GM11168 (cell line): Measurements from ENCODE around the gene RNF224.

Source experiments
- in situ Hi-C: fragments of 300-500 bp; cut with MboI; formaldehyde crosslinking; loops from one replicate; pipeline ENCODE4 v1.12.0; 2022; ENCODE audit warnings: low sequenced_read_pairs; ENCODE audit not compliant: unreplicated experiment

The RNF224 gene

DNA sequence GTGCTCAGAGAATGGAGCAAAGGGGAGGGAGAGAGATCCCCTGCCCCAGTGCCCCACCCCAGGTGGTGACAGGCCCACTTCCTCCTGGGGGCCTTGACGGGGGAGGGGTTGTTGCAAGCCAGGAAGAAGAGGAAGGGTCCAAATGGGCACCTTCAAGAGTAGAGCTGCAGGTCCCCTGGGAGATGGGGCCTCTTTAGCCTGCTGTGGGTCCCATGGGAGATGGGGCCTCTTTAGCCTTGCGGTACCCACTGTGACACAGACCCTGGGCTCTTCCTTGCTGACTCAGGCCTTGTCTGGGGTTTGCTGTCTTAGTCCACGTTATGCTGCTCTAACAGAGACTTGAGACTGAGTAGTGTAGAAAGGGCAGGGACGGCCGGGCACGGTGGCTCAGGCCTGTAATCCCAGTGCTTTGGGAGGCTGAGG is 40.6 kb downstream of the RNF224 start:
- in situ Hi-C loops = no loop called here

DNA sequence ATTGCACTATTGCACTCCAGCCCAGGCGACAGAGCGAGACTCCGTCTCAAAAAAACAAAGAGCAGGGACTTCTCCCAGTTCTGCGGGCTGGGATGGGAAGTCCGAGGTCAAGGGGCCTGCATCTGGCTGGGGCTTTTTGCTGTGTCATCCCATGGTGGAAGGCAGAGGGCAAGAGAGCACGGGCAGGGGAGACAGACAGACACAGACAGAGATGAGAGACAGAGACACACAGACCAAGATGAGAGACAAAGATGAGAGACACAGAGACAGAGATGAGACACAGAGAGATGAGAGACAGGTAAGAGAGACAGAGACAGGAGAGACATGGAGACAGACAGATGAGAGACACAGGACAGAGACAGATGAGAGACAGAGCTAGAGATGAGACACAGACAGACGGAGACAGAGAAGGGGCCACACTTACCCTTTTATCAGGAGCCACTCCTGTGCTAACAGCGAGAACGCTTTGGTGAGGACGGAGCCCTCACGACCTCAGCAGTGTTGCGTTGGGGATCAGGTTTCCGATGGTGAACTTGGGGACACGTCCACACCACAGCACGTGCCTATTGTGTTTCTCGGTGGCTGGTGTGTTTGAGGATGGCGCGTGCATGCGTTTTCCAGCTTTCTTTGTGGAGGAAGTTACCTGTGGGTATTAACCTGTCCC is 41.4 kb downstream of the RNF224 start:
- in situ Hi-C loops = no loop called here

DNA sequence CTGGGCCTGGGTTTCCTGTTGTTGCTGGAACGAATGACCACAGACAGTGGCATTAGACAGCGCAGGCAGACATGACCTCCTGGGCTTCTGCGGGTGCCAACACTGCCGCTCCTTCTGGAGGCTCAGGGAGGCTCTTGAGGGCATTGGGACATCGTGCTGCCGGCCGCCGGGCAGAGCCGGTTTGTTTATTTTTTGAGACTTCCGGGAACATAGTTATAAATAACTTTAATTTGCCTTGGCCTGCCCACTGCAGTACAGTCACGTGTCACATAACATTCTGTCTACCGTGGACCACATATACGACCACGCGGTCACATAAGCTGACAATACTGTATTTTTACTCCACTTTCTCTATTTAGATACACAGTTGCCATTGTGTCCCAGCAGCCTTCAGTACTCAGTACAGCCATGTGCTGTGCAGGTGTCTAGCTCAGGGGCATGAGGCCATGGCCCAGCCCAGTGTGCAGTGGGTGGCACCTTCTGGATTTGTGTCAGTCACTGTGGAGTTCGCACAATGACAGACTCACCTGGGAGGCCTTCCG is 42.0 kb downstream of the RNF224 start:
- in situ Hi-C loops = no loop called here

DNA sequence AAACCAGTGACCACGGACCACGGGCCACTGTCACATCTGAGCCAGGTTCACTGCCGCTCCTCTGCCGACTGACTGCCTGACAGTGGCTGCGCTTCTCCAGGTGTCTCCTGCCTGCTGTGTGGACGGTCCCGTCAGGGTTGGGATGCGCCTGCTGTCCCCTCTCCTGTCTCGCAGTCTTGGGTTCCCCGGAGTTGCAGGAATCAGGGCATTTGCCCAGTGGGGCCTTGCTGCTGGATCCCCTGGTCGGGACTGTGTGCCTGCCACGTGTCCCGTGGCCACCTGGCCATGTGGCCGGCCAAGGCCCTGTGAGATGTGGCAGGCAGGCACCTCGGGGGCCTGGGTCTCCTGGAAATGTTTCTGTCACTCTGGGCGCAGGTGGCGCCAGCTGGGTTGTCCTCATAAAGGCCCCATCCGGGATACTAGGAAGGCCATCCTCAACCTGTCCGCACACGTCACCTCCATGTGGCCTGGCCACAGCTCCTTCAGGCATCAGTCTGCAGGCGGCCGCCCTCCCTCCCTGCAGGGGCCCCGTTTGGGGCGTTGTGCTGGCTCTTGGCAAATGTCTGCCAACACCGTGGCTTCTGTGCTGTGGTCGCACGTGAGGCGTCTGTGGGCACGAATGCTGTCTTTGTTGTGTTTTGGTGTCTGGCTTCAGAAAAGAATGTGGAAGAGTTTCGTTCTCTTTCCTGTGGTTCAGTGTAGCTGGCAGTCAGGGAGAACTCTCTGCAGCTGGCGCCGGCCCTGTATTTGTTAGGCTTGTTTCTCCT is 43.8 kb downstream of the RNF224 start:
- in situ Hi-C loops = no loop called here

DNA sequence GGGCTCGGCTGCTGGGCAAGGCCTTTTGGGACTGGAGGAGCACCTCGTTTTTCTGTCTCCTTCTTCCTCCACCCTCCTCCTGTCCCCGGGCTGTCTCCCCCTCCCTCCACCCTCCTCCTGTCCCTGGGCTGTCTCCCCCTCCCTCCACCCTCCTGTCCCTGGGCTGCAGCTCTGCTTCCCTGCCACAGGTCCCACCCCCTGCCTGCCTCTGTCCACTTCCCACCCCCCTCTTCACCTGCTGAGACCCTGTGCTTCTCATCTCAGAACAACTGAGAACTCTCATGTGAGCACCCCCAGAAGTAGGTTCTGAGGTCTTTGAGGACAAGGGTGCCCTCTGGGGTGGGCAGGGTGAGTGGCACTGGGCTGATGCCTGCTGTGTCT is 44.4 kb downstream of the RNF224 start:
- in situ Hi-C loops = no loop called here

DNA sequence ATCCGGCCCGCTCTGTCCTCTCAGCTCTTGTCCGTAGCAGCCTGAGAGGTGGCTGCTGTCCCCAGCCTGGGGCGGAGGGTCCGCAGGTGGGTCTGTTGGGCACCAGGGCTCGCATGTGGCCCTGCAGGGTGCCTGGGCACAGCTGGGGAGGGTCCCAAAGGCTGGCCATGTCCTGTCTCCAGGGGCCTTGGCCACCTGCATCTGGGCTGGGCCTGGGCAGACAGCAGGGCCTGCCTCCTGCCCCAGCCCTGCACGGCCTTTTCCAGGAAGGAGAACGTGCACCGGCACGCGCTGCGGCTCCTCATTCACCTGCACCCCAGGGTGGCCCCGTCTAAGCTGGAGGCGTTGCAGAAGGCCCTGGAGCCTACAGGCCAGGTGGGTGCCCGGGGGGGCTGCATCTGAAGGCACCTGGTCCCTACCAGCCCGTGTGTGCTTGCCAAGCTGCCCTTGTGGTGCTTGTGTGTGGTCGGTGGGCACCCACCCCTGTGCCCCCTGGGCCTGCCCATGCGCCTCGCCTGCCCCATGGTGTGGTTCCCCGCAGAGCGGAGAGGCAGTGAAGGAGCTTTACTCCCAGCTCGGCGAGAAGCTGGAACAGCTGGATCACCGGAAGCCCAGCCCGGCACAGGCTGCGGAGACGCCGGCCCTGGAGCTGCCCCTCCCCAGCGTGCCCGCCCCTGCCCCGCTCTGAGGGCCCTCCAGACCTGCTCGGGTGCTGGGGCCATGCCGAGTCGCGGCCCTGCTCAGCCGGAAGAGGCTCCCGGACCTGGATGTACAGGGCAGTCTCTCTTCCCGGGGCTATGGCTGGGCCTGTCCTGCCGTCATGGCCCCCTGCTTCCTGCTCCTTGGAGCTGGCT is 45.2 kb downstream of the RNF224 start:
- in situ Hi-C loops = no loop called here

DNA sequence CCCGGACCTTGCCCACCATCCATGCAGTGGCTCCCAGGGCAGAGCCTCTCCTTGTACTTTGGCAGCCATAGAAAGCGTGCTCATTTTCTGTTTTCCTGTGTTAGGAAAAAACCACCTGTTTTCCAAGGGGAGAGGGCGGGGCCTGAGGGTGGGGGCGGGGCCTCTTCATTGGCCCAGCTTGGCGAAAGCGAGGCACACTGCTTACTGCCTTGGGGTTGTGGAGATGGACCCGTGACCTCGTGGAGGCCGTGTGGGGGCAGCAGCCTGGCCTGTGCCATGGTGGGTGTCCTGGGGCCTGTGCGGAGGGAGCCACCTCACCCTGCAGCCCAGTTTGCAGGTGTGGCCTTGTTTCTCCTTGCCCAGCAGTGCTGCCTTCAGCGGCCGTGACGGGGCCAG is 45.8 kb downstream of the RNF224 start:
- in situ Hi-C loops = no loop called here

DNA sequence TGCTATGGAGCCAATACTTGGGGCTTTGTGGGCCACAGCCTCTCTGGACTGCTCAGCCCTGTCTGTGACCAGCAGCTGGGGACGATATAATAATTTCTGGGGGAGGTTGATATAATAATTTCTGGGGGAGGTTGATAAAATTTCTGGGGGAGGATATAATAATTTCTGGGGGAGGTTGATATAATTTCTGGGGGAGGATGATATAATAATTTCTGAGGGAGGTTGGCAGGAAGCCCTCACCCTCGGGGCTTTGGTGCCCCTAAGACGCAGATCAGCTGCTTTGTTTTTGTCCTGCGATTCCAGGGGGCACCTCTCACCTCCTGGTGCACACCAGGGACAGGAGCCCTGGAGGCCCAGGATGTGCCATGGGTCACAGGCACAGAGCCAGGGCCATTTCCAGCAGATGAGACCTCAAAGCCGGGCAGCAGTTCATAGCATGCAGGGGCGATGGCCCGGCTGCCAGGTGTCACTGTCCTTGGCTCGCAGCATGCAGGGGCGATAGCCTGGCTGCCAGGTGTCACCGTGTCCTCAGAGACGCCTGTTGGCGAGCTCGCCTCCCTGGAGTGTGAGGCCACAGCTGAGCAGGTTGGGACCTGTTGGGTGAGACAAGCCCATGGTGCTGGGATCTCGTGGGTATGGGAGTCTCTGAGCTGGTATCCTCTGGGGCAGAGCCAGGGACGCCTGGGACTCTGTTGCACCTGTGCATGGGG is 46.5 kb downstream of the RNF224 start:
- in situ Hi-C loops = no loop called here

DNA sequence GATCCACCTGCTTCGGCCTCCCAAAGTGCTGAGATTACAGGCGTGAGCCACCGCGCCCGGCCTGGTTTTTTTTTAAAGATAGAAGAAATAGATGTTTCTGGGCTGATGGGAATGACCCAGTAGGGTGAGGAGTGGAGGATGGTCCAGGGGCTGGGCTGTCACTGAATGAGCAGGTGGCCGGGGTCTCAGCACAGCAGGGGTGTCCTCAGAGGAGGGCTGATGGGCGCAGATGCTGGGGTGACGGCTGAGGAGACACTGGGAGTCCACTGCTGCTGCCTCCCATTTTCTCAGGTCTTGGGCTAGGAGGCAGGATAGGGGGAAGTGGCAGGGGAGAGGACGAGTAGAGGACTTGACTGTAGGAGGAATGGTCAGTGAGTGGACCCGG is 47.9 kb downstream of the RNF224 start:
- in situ Hi-C loops = no loop called here

DNA sequence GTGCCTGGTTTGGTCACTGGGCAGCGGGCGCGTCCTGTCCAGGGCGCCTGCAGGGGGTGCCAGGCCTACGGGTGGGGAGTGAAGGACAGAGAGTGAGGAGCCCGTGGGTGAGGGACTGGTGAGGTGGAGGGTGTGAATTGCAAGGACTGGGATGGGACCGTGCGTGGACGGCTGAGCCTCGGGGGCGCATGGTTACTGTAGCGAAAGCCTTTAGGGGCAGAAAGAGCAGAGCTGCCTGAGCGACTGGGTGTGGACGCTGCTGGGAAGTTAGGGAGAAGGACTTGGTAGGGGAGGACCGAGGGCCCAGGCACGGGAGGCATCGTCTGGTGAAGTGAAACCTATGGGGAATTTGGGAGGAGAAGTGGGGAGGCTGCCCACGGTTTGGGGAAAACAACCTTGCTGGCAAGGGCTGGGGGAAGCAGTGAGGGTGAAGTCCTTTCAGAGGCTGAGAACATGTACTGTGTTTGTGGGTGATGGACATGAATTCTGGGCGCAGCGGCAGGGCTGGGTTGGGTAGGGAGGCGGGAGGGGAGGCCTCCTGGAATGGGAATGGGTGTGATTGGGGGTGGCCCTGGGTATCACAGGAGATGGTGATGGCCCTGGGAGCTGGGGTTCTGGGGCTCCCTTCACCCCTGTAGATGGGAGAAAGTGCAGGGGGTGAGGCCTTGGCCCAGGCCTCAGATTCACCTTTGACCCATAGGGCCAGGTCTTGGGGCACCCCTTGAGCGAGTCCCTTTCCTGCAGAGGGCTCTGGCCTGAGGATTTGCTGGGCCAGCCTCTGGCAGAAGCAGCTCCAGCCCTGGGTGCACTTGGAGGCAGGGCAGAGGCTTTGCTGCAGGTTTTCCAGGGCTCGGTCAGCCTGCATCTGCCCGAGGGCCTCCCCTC is 48.5 kb downstream of the RNF224 start:
- in situ Hi-C loops = no loop called here

DNA sequence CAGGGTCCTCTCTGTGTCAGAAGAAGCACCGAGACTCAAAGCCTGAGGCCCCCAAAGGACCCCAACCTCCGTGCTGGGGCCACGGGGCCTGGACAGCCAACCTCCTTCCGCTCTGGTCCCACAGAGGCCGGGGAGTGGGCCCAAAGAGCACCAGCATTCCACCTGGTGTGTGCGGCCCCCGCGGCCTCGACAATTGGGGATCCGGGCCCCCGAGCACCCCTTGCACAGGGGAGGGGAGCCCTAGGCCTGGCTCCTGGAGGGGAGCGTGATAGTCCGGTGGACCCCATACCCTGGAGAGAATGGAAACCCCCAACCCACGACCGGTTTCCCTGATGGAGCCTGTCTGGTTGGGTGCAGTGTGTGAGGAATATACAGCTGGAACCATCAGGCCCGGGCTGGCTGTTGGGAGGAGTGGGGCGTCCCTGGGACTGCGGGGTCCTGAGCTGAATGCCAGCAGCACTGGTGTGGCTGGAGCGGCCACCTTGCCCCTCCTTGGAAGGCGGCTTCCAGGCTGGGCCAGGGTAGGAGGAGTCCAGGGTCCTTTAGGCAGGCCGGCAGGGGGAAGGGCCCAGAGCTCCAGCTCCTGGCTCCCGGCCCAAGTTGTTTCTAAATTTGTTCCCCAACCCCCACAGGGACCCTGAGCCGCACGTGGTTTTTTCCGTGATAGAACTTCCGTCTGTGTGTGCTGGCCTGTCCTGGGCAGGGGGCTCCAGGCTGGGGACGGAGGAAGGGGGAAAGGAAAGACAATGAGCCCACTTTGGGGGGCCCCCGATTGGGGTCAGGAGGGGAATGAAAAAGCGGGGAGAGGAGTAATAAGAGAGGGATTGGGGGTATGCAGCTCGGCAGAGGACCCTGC is 49.4 kb downstream of the RNF224 start:
- in situ Hi-C loops = no loop called here

DNA sequence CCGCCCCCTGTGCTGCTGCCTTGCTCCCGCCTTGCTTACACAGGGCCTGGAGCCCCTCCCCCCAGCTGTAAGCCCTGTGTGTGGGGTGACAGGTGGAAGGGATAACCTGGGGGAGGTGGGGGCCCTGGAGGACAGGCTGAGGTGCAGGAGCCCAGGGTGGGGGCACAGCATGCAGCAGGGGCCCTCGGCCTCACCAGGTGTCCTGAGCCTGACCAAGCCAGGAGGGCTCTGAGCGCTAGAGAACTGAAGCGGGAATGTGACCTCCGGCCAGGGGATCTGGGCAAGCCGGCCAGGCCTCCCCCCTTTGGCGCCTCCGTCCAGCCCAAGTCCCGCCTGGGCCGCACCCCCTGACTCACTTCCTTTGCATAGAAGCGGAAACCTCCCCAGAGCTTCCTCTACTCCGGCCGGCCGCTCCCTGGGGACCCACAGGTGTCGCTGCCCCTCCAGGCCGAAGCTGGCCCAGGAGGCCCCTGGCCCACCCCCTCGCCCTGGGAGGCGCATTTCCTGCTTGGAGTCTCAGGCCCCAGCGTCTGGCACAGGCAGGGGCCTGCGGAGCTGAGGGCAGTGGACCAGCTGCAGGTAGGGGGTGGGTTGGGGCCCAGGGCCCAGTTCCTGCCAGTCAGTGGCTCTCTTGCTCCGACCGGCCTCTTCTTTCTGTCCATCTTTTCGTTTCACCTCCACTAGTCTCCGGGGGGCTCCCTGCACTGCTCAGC is 50.2 kb downstream of the RNF224 start, which contains the start of gene TOR4A:
TOR4A (plus strand) TSS at position 398 of the 713 bp plus-strand sequence. CDS start 964 bp downstream, outside the sequence.
- in situ Hi-C loops = no loop called here

DNA sequence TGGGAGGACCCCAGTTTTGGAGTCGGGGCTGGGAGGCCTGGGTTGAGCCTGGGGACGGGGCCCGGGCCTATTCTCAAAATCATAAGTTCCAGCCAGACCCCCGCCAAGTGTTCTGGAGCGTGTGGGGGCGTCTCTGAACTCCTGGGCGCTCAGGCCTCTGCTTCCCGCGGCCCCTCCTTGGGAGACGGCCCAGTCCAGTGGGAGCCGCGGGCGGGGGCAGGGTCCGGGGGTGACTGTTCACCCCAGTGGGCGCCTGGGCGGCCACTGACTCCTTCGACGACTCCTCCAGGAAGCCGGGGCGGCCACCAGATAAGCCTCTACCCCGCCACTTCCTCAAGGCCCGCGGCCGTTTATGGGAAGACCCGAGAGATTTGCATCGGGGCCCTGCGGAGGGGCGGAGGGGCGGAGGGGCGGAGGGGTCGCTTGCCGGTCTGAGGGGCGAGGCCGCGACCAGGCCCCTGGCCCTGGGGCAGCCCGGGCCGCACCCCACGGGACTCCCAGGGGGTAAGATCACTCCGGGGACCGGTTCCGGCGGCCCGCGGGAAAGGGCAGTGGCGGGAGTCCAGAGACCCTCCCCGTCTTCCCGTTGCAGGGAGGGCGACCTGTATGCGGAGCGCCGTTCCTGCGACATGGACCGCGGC is 50.9 kb downstream of the RNF224 start:
- in situ Hi-C loops = no loop called here
